K562 (cell line): Measurements from ENCODE around the gene GPRC5A. TPM values are rescaled to one million over a fixed set of nuclear protein-coding genes. Genes with fewer than 3 reads are reported as not detected.

Experiments used
- ATAC-seq: fragments of 200-7000 bp; cut with Tn5 transposase; 3 replicates; pipeline ENCODE4 v1.9.1; 2020; ENCODE audit warnings: moderate library complexity
- BruUV-seq: library from RNA; stranded (reverse); fragments of 400-500 nt; replicated peaks from 2 replicates; lab custom pipeline; 2021; lab: Mats Ljungman, UMichigan
- CTCF ChIA-PET: fragments of 300-600 bp; formaldehyde crosslinking; extraction: SDS; loops from one replicate; lab custom pipeline; 2021; ENCODE audit warnings: low intra/inter-chr PET ratio; lab: Yijun Ruan, JAX
- POLR2A ChIA-PET: fragments of 300-600, 350-650 bp; sonication (Branson Sonifier 250); formaldehyde crosslinking; extraction: SDS; loops from one replicate; lab custom pipeline; 2021; ENCODE audit warnings: antibody characterized with exemption, inconsistent platforms; lab: Yijun Ruan, JAX
- DNase-seq, 4 experiments: peaks; one replicate each; pipeline versions ENCODE4 v3.0.0 to v3.0.0-alpha.2; 2011 to 2018; ENCODE audit warnings: low spot score in 3 of 4, mixed read lengths in 3 of 4; ENCODE audit errors: extremely low read depth in 1 of 4
- FAIRE-seq: peaks from 2 replicates; lab custom pipeline; 2011; peaks lifted over from hg19 to GRCh38; lab: Jason Lieb, UNC
- H2AFZ ChIP-seq: 2 replicates; pipeline ENCODE4 v1.6.0; 2011; ENCODE audit warnings: low read depth, low read length, control low read depth, inconsistent platforms
- H3K27ac ChIP-seq: fragments of 200-600 bp; 3 replicates; pipeline ENCODE4 v1.8.0; 2011; ENCODE audit warnings: low read depth, mild to moderate bottlenecking, control low read depth, inconsistent platforms, low read length, moderate library complexity, mixed read lengths; ENCODE audit errors: extremely low read depth
- H3K27me3 ChIP-seq, 2 experiments: fragments of 300-600 bp in 1 of 2; 2 replicates in 1 of 2; 3 replicates in 1 of 2; pipeline versions ENCODE4 v1.6.0 to v1.8.0; 2011; ENCODE audit warnings: inconsistent platforms in 2 of 2, low read length in 2 of 2, mild to moderate bottlenecking in 1 of 2, mixed read lengths in 1 of 2, moderate library complexity in 1 of 2; ENCODE audit not compliant: control insufficient read depth in 2 of 2, insufficient read depth in 2 of 2
- H3K36me3 ChIP-seq: fragments of 300-600 bp; 3 replicates; pipeline ENCODE4 v1.8.0; 2011; ENCODE audit warnings: mild to moderate bottlenecking, low read length, inconsistent platforms; ENCODE audit not compliant: control insufficient read depth, insufficient read depth
- H3K4me1 ChIP-seq, 2 experiments: fragments of 200-600 bp in 1 of 2; replicated peaks in 1 of 2; 2 replicates in 1 of 2; 3 replicates in 1 of 2; pipeline versions ENCODE4 v1.5.1 to v1.8.0; 2011; ENCODE audit warnings: inconsistent platforms in 2 of 2, low read length in 2 of 2, mild to moderate bottlenecking in 1 of 2, mixed read lengths in 1 of 2, moderate library complexity in 1 of 2; ENCODE audit not compliant: control insufficient read depth in 2 of 2, insufficient read depth in 2 of 2
- H3K4me2 ChIP-seq: 2 replicates; pipeline ENCODE4 v1.6.1; 2011; ENCODE audit warnings: low read length, control low read depth, inconsistent platforms, mixed read lengths; ENCODE audit not compliant: insufficient read depth
- H3K4me3 ChIP-seq: fragments of 200-600 bp; sonication (generic), shearing (Covaris generic); 2 replicates; pipeline ENCODE4 v1.5.1; 2016; ENCODE audit warnings: control low read depth, inconsistent platforms
- H3K79me2 ChIP-seq: fragments of 200-600 bp; 3 replicates; pipeline ENCODE4 v1.8.0; 2011; ENCODE audit warnings: low read length, inconsistent platforms; ENCODE audit not compliant: control insufficient read depth, insufficient read depth
- H3K9ac ChIP-seq, 2 experiments: 2 replicates each; pipeline versions ENCODE4 v1.6.0 to v1.6.1; 2011; ENCODE audit warnings: low read depth in 2 of 2, low read length in 2 of 2, control low read depth in 1 of 2, inconsistent platforms in 1 of 2, mild to moderate bottlenecking in 1 of 2, mixed read lengths in 1 of 2; ENCODE audit not compliant: insufficient read depth in 1 of 2
- H3K9me1 ChIP-seq: one replicate; pipeline ENCODE4 v1.6.0; 2011; ENCODE audit warnings: inconsistent platforms, mild to moderate bottlenecking, low read length, moderate library complexity; ENCODE audit not compliant: control insufficient read depth, insufficient read depth
- H3K9me3 ChIP-seq: replicated peaks from 2 replicates; pipeline ENCODE4 v1.5.1; 2011; ENCODE audit warnings: low read depth, low read length, inconsistent platforms; ENCODE audit not compliant: control insufficient read depth, insufficient read depth
- H4K20me1 ChIP-seq: replicated peaks from 2 replicates; pipeline ENCODE4 v1.6.1; 2011; ENCODE audit warnings: low read length, inconsistent platforms, mixed read lengths; ENCODE audit not compliant: control insufficient read depth, insufficient read depth
- E2F4 ChIP-seq: sonication (generic); formaldehyde crosslinking; IDR thresholded peaks from 2 replicates; pipeline ENCODE4 v1.8.0; 2022; ENCODE audit warnings: mild to moderate bottlenecking, low read depth, missing genetic modification reagents
- ZNF384 ChIP-seq: IDR thresholded peaks from 2 replicates; pipeline ENCODE4 v1.6.1; 2012; ENCODE audit warnings: low read depth, low read length, improper control_type of control experiment
- WGBS: fragments of 100-300 bp; shearing (Covaris generic); methylation state at CpG from one replicate; pipeline ENCODE4 v1.1.6; 2016; ENCODE audit warnings: low coverage, mixed read lengths; ENCODE audit not compliant: insufficient coverage; ENCODE audit errors: missing lambda C conversion rate; 5-methylcytosine and 5-hydroxymethylcytosine counted together
- in situ Hi-C: fragments of 300-500 bp; cut with MboI; formaldehyde crosslinking; loops from 4 replicates; pipeline ENCODE4 v1.15.0; 2018; ENCODE audit warnings: inconsistent platforms, mixed read lengths
- intact Hi-C: fragments of 100-400 bp; cut with micrococcal nuclease; formaldehyde crosslinking; loops from 2 replicates; pipeline ENCODE4 v1.14.2; 2022
- polyA plus RNA-seq, 8 experiments: library from polyadenylated mRNA; depleted of rRNA in 4 of 8; stranded (reverse) in 5 of 8; unstranded in 3 of 8; fragments of >200 nt; fragmentation: Nextera tagmentation in 2 of 8; fragmentation: Illumina TruSeq in 1 of 8; extraction: Ambion mirVana in 2 of 8; extraction: Trizol in 1 of 8; gene quantifications; 2 replicates each; pipeline versions ENCODE4 v1.2.1 to v1.2.3, GENCODE V29; 2011 to 2014; ENCODE audit warnings: inconsistent platforms in 1 of 8, missing spikeins in 1 of 8
- total RNA-seq, 7 experiments: library from RNA; depleted of rRNA in 6 of 7; stranded (reverse); fragments of >200 nt in 6 of 7; fragmentation: Illumina TruSeq in 2 of 7; extraction: Trizol in 2 of 7; gene quantifications; 2 replicates each; pipeline versions ENCODE4 v1.2.1 to v1.2.3, GENCODE V29; 2011 to 2021; ENCODE audit warnings: low replicate concordance in 1 of 7

The GPRC5A gene
- total and polyA plus RNA-seq, 9 of the 15 experiments (the other 6 are each of a cell fraction or from before 2014, with no cell fraction given): 0.01 to 0.64 (median 0.08) TPM; not detected in 6

GRCh38 chr12:12871587-12872138, 19.7 kb upstream of the GPRC5A start:
- POLR2A ChIA-PET: no interaction called here
- Histone ChIP-seq H3K27ac (no peak overlapping the region), H3K36me3 (no peaks in the 10 kb centered on the region), H3K9me3 (no peaks in the 10 kb centered on the region), H3K27me3 (peaks cover 6 to 15% of the 10 kb centered on the region in 2 experiments; a peak in 3 of 5 replicates), H3K4me3 (no peak overlapping the region), H2AFZ (no peak overlapping the region), H3K4me2 (no peak overlapping the region), H3K4me1 (no peaks in the 10 kb centered on the region; a peak in 1 of 5 replicates), H3K9me1 (no peaks in the 10 kb centered on the region), H4K20me1 (no peaks in the 10 kb centered on the region), H3K79me2 (no peaks in the 10 kb centered on the region), H3K9ac (no peak overlapping the region)
- BruUV-seq: no TSS peak
- FAIRE-seq (no peak), ATAC-seq (no peak), DNase-seq (no peak)
- in situ Hi-C loops (no loop called here), intact Hi-C loops (no loop called here)
- 10% methylated on average over 5 of the region's 6 CpGs for WGBS
- CTCF ChIA-PET: no interaction called here
- TF ChIP-seq ZNF384 (peak; percentile 5; the same call in 1 of the 2 replicates), E2F4 (CRISPR knock-in tag) (no peak)
